Fibroblast of villous mesenchyme (primary cell): ENCODE measurements around the gene EXOSC7. TPM values are rescaled to one million over a fixed set of nuclear protein-coding genes. Genes with fewer than 3 reads are reported as not detected.
"Not testable (repeated sequence)": the region's sequence is repeated elsewhere in the genome, so short reads cannot be mapped to it uniquely, and the experiment has no call there.

Source experiments
- DNase-seq: peaks from one replicate; pipeline ENCODE4 v3.0.0-alpha.2; 2010; ENCODE audit warnings: low read depth
- H3K4me3 ChIP-seq: 2 replicates; pipeline ENCODE4 v1.5.1; 2011; ENCODE audit warnings: low read depth, mild to moderate bottlenecking, low read length
- CTCF ChIP-seq: IDR thresholded peaks from 2 replicates; pipeline ENCODE4 v1.5.1; 2012; ENCODE audit warnings: low read depth, mild to moderate bottlenecking, low read length; ENCODE audit not compliant: insufficient read depth
- total RNA-seq: library from RNA; depleted of rRNA; stranded (reverse); fragments of >200 nt; gene quantifications from 2 replicates; pipeline ENCODE4 v1.2.3, GENCODE V29; 2012

Gene EXOSC7
- total RNA-seq, 1 donor: 32.4 TPM

- no peak for TF ChIP-seq CTCF
- H3K4me3 ChIP-seq: no peak overlapping the region
Measured at GRCh38 chr3:44932271-44932670, 43.8 kb upstream of the EXOSC7 start.

GRCh38 chr3:44932986-44933944 lies 42.8 kb upstream of the EXOSC7 start:
- no peak for DNase-seq
- no peak for TF ChIP-seq CTCF
- no peak overlapping the region for H3K4me3 ChIP-seq

More at GRCh38 chr3:44932271-44932670, 43.8 kb upstream of the EXOSC7 start:
- DNase-seq: no peak

- no peak overlapping the region for H3K4me3 ChIP-seq
- peak; percentile 8 for DNase-seq
- TF ChIP-seq CTCF: no peak
Measured at GRCh38 chr3:44939581-44940036, 36.4 kb upstream of the EXOSC7 start.

- peak; percentile 23 for DNase-seq
- no peak overlapping the region for H3K4me3 ChIP-seq
- TF ChIP-seq CTCF: no peak
Measured at GRCh38 chr3:44942202-44942921, 33.7 kb upstream of the EXOSC7 start.

GRCh38 chr3:44948239-44948638 lies 27.8 kb upstream of the EXOSC7 start:
- no peak for DNase-seq
- no peak overlapping the region for H3K4me3 ChIP-seq
- TF ChIP-seq CTCF: no peak

GRCh38 chr3:44949770-44950169 lies 26.3 kb upstream of the EXOSC7 start:
- not testable (repeated sequence) for H3K4me3 ChIP-seq, DNase-seq

- no peak for DNase-seq
- TF ChIP-seq CTCF: no peak
- H3K4me3 ChIP-seq: no peak overlapping the region
Measured at GRCh38 chr3:44950275-44950734, 25.7 kb upstream of the EXOSC7 start.
